SU-DHL-6 (cell line): ENCODE data around the gene GHRHR.

ENCODE experiments used
- H2AFZ ChIP-seq: fragments of 200-600 bp; sonication (generic); 2 replicates; pipeline ENCODE4 v1.6.1; 2014; ENCODE audit warnings: low read depth, mild to moderate bottlenecking, moderate library complexity, mixed read lengths, antibody characterized with exemption, low read length; ENCODE audit not compliant: severe bottlenecking
- H3F3A ChIP-seq: fragments of 200-600 bp; shearing (Covaris generic); 2 replicates; pipeline ENCODE4 v1.6.0; 2016; ENCODE audit warnings: antibody characterized with exemption, mild to moderate bottlenecking; ENCODE audit not compliant: insufficient read depth
- H3K27ac ChIP-seq: fragments of 200-600 bp; sonication (generic); 2 replicates; pipeline ENCODE4 v1.5.1; 2016; ENCODE audit warnings: low read depth, mild to moderate bottlenecking, low read length, moderate library complexity, mixed read lengths
- H3K27me3 ChIP-seq: fragments of 200-600 bp; sonication (generic), shearing (Covaris generic); 2 replicates; pipeline ENCODE4 v1.6.0; 2014; ENCODE audit warnings: mild to moderate bottlenecking, low read length
- H3K36me3 ChIP-seq: fragments of 200-600 bp; sonication (generic); 2 replicates; pipeline ENCODE4 v1.6.1; 2014; ENCODE audit warnings: mild to moderate bottlenecking, low read length, mixed read lengths
- H3K4me2 ChIP-seq: fragments of 300-600, 200-600 bp; shearing (Covaris generic), sonication (generic); 2 replicates; pipeline ENCODE4 v1.6.0; 2014; ENCODE audit warnings: low read length, low read depth, mild to moderate bottlenecking; ENCODE audit not compliant: poor library complexity, severe bottlenecking
- H3K4me3 ChIP-seq: fragments of 200-600 bp; sonication (generic); 2 replicates; pipeline ENCODE4 v1.5.1; 2014; ENCODE audit warnings: antibody characterized with exemption, low read length, mild to moderate bottlenecking, mixed read lengths; ENCODE audit not compliant: insufficient read depth, poor library complexity, severe bottlenecking
- H3K79me2 ChIP-seq: fragments of 200-600 bp; sonication (generic); 2 replicates; pipeline ENCODE4 v1.6.1; 2014; ENCODE audit warnings: mild to moderate bottlenecking, low read length, moderate library complexity; ENCODE audit not compliant: insufficient read depth
- H3K9ac ChIP-seq: fragments of 200-600 bp; sonication (generic); 2 replicates; pipeline ENCODE4 v1.7.0; 2014; ENCODE audit warnings: mild to moderate bottlenecking, low read length
- H3K9me2 ChIP-seq: fragments of 200-600 bp; sonication (generic); replicated peaks from 2 replicates; pipeline ENCODE4 v1.6.1; 2014; ENCODE audit warnings: low read length; ENCODE audit not compliant: insufficient read depth
- H3K9me3 ChIP-seq: fragments of 200-600 bp; sonication (generic); 2 replicates; pipeline ENCODE4 v1.6.1; 2014; ENCODE audit warnings: low read length, mixed read lengths; ENCODE audit not compliant: insufficient read depth
- H4K20me1 ChIP-seq: fragments of 200-600 bp; sonication (generic); 2 replicates; pipeline ENCODE4 v1.6.1; 2014; ENCODE audit warnings: low read depth, mild to moderate bottlenecking, antibody characterized with exemption, low read length, moderate library complexity, mixed read lengths
- EZH2phosphoT487 ChIP-seq: fragments of 200-600 bp; sonication (generic), shearing (Covaris generic); conservative IDR thresholded peaks from 2 replicates; pipeline ENCODE4 v1.6.1; 2018; ENCODE audit warnings: mild to moderate bottlenecking, antibody characterized with exemption, low read length, moderate library complexity, mixed read lengths
- TF ChIP-seq, protein P1 (sequence below): fragments of 200-600 bp; sonication (generic); IDR thresholded peaks from one replicate; pipeline ENCODE4 v1.5.1; 2017; ENCODE audit warnings: antibody characterized with exemption, mild to moderate bottlenecking, low read length, moderate library complexity; ENCODE audit not compliant: insufficient read depth, poor library complexity, severe bottlenecking

The GHRHR gene

DNA sequence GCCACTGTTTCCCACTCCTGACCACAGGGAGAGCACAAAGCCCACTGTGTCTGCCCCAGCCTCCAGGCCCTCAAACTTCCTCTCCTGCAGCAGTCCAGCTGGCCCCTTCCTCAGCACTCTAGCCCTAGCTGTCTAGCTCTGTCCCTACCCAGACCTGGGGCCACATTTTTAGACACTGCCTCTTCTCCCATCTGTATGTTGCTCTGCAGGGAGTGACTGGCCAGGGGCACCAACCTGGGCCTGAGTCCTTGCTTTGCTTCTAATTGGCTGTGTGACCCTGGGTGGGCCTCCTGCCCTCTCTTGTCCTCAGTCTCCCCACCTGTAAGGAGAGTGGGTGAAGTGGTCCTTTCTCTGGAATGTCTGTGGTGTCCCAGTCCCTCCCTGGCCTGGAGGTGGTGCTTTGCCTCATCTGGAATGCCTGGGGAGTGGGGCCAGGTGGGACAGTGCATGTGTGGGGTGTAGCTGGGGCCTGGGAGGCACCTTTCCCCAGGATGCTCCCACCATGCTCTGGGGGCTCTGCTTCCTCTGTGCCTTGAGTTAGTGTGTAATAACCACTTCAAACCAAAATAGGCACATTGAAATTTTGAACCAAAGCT lies 27.0 kb upstream of the GHRHR start:
- H3F3A ChIP-seq = no peaks in the 10 kb centered on the region

DNA sequence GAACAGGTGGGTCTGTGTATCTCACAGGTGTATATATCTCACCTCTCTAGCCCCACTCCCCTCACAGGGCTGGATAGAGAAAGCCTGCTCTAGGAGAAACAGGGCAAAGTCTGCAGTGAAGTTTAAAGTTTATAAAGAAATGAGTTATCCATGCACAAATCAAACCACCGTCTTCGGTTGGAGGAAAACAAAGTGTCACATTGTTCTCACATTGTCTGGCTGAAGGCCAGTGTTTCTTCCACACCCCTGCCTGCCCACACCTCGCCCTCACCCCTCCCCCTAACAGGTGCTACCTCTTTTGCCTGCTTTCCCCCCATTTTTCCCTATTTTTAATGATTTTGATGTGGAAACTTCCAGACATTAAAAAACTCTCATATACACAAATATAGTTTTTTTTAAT lies 26.3 kb upstream of the GHRHR start:
- H2AFZ ChIP-seq = no peak overlapping the region

More for the DNA sequence above, 27.0 kb upstream of the GHRHR start:
- H3K9me2 ChIP-seq = no peaks in the 10 kb centered on the region
- H3K79me2 ChIP-seq = no peaks in the 10 kb centered on the region
- TF ChIP-seq, protein P1, sequence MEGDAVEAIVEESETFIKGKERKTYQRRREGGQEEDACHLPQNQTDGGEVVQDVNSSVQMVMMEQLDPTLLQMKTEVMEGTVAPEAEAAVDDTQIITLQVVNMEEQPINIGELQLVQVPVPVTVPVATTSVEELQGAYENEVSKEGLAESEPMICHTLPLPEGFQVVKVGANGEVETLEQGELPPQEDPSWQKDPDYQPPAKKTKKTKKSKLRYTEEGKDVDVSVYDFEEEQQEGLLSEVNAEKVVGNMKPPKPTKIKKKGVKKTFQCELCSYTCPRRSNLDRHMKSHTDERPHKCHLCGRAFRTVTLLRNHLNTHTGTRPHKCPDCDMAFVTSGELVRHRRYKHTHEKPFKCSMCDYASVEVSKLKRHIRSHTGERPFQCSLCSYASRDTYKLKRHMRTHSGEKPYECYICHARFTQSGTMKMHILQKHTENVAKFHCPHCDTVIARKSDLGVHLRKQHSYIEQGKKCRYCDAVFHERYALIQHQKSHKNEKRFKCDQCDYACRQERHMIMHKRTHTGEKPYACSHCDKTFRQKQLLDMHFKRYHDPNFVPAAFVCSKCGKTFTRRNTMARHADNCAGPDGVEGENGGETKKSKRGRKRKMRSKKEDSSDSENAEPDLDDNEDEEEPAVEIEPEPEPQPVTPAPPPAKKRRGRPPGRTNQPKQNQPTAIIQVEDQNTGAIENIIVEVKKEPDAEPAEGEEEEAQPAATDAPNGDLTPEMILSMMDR = no peak
- no peak for TF ChIP-seq EZH2phosphoT487
- no peaks in the 10 kb centered on the region for H3K36me3 ChIP-seq
- H2AFZ ChIP-seq = no peak overlapping the region
- H4K20me1 ChIP-seq = no peaks in the 10 kb centered on the region
- H3K9ac ChIP-seq = no peak overlapping the region
- H3K4me3 ChIP-seq = no peak overlapping the region
- no peak overlapping the region for H3K27ac ChIP-seq
- no peaks in the 10 kb centered on the region for H3K27me3 ChIP-seq
- H3K9me3 ChIP-seq = no peaks in the 10 kb centered on the region
- no peak overlapping the region for H3K4me2 ChIP-seq

DNA sequence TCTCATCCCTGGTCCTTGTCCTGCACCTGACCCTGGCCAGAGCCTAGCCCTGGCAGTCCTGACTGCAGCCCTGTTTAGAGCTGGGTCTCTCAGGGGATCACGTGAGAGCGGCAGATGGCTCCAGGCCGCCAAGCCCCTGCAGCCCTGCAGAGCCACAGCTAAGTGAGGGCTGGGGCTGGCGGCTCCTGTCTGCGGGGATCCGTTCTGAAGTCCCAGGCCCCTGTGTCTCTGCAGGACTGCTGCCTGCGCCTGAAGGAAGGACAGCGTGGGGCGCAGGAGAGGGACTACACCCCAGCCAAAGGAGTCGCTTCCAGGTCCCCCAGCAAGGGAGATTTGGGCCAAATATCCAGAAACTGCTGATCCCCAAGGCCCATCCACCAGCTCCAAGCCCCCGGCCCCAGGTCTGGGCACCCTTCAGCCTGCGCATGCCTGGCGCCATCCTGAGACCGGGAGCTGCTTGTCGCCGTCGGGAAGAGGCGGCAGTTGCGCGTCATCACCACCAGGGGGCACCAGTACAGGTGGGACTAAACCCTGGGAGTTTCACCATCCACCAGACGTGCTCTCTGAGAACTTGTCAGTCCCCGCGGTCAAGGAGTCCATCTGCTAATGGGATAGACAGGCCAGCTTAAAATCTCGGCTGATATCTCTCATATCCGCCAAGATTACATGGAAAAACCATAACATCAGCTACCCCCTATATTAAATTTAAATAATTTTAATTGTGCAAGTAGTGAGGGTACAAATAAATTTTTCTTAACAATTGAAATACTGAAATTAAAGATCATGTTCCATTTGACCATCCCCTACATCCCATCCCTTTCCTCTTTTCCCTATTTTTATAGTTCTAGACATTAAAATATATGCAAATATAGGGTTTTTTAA lies 25.1 kb upstream of the GHRHR start:
- no peak for TF ChIP-seq EZH2phosphoT487
- TF ChIP-seq, protein P1 = peak; percentile 98
- H2AFZ ChIP-seq = no peak overlapping the region
- no peak overlapping the region for H3K9ac ChIP-seq
- no peak overlapping the region for H3K4me2 ChIP-seq
- no peaks in the 10 kb centered on the region for H3K9me3 ChIP-seq
- no peaks in the 10 kb centered on the region for H3K36me3 ChIP-seq
- no peaks in the 10 kb centered on the region for H3K79me2 ChIP-seq
- no peaks in the 10 kb centered on the region for H3F3A ChIP-seq
- no peaks in the 10 kb centered on the region for H3K9me2 ChIP-seq
- H4K20me1 ChIP-seq = no peaks in the 10 kb centered on the region
- no peak overlapping the region for H3K4me3 ChIP-seq
- H3K27ac ChIP-seq = no peak overlapping the region
- no peaks in the 10 kb centered on the region for H3K27me3 ChIP-seq

More for the DNA sequence above, 26.3 kb upstream of the GHRHR start:
- Histone ChIP-seq H3K27me3 (no peaks in the 10 kb centered on the region), H3K4me2 (no peak overlapping the region), H3K36me3 (no peaks in the 10 kb centered on the region), H4K20me1 (no peaks in the 10 kb centered on the region), H3K9ac (no peak overlapping the region), H3K79me2 (no peaks in the 10 kb centered on the region), H3F3A (no peaks in the 10 kb centered on the region), H3K27ac (no peak overlapping the region), H3K9me3 (no peaks in the 10 kb centered on the region), H3K4me3 (no peak overlapping the region), H3K9me2 (no peaks in the 10 kb centered on the region)
- TF ChIP-seq, protein P1 = no peak
- no peak for TF ChIP-seq EZH2phosphoT487
